NK-92 (cell line): ENCODE data around the gene GUK1.
A peak's percentile ranks its signal among the peaks of the same experiment; 100 is the strongest.

Source experiments
- DNase-seq: peaks from one replicate; lab custom pipeline; 2025; ENCODE audit not compliant: unreplicated experiment; lab: John Stamatoyannopoulos, UW

GUK1 gene, protein sequence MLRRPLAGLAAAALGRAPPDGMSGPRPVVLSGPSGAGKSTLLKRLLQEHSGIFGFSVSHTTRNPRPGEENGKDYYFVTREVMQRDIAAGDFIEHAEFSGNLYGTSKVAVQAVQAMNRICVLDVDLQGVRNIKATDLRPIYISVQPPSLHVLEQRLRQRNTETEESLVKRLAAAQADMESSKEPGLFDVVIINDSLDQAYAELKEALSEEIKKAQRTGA

DNA sequence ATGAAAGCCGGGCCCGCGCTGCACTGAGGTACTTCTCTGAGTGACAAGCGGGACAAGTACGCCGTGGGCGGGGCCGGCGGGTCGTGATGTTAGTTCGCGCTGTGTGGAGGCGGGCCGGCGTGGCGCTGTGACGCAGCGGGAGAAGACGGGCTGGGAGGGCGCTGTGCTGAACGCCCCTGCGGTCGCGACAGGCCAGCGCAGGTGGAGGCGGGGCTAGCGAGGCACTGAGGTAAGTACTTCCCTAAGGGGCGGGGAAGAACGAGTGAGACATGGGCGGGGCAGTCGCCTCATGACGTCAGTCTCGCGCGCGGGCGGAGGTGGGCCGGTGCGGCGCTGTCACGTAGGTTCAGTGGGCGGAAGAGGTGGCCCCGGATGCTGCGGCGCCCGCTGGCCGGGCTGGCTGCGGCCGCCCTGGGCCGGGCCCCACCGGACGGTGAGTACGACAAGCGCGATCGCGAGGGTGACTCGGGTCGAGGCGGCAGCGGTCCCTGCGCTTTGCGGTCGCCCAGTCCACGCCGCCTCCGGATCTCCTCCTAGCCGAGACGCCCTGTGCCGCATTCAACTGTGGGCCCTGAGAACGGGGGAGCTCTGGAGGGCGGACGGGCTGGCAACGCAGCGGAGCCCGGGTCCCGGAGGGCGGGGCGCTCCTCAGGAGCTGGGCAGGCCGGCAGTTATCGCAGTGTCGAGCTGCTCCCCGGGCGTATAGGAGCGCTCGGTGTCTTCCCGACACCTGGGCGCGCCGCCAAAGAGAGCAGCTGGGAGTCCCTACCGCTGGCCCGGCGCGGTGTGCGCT, at the start of gene GUK1:
GUK1 (plus strand) TSS at position 349 of the 793 bp plus-strand sequence; CDS start at position 373, 24 bp downstream.
- peak; percentile 96 for DNase-seq

DNA sequence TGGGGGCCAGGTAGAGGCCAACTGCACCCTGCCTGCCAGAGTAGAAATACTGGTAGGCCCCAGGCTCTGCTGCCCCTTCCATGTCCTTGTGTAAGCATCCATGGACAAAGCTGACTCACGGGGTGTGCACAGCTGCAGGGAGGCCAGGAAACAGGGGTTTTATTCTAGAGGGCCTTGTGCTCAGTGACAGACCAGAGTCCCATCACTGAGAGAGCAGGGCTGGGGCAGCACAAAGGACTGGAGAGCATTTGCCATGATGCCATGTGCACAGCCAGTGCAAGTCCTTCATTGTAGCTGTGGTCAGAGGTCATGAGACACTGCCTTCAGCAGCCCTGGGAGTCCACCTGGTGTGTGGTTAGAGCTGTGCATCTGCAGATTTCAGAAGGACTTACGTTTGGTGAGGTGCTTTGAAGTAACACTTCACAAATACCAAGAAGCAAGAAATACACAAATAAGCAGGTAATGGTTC, 49.4 kb upstream of the GUK1 start:
- DNase-seq = no peak

- DNase-seq = no peak
Observed at GRCh38 chr1:228091084-228091483, 49.0 kb upstream of the GUK1 start.

DNA sequence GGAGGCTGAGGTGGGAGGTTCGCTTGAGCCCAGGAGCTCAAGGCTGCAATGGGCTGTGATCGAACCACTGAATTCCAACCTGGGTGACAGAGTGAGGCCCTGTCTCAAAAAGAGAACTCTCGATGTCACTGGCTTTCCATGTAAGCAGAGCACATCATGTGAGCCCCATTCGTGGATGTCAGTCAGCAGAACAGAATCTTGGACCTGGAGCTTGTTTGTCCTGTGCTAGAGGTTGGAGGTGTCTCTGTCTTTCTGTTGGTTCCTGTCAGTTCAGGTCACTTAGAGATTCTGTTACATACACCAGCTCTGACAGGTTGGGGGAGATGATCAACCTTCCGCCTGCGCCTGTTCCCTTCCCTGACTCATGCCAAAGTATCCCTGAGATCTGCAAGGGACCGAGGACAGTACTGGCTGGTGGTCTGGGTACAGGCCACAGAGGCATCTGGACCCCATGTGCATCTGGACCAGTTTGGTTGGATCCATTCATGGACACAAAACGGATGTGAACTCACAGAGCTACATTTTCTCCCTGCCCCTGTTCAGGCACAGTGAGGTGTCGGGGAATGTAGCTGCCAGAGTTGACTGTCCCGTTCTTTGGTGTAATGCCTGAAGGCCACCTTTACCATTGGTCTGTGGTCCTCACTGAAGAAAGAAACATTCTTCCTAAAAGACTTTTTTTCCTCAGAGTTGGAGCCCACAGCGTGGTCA, 47.6 kb upstream of the GUK1 start:
- no peak for DNase-seq

- no peak for DNase-seq
Observed at GRCh38 chr1:228093050-228093906, 46.8 kb upstream of the GUK1 start.

DNA sequence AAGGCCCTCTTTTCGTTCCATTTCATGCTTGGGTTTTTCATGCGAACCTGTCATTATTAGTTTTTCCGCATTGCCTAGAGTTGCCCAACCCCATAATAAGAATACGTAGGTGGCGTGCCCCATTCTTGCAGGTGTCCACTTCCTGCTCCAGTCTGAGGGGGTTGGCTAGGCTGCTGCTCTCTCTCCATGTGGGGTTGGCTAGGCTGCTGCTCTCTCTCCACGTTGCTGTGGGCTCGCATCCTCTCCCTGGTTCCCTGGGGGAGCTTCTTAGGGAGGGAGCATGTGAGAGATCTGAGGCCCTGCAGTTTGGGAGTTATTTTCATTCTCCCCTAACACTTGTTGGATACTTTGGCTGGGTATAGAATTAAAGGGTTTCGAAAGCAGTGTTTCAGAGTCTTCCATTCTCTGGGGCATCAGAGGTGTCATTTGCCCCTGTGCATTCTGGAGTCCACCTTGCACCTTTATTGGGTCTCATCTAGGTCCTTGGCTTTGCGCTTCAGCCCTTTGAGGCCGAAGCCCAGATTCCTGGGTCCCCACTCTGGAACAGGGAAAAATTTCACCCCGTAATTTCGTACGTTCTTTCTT, 45.6 kb upstream of the GUK1 start:
- DNase-seq = no peak

GRCh38 chr1:228095161-228095560, 44.9 kb upstream of the GUK1 start:
- no peak for DNase-seq

DNA sequence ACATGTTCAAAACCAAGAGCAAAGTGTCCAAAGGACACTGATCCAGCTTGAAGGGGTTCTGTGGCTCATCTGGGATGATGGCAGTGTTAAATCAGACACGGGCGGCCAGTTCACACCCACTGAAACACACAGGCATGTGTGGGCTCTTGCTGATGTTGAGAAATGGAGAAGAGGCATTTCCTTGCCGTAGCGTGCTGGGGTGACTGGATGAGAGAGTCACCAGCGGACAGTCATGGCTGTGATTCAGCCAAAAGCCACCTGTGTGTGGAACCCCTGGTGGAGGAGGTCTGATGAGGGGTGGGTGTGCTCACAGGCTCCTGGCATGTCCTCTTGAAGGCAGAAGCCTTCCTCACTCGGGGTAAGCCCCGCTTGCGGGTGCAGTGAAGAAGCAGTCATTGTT, 44.1 kb upstream of the GUK1 start:
- DNase-seq = no peak

DNA sequence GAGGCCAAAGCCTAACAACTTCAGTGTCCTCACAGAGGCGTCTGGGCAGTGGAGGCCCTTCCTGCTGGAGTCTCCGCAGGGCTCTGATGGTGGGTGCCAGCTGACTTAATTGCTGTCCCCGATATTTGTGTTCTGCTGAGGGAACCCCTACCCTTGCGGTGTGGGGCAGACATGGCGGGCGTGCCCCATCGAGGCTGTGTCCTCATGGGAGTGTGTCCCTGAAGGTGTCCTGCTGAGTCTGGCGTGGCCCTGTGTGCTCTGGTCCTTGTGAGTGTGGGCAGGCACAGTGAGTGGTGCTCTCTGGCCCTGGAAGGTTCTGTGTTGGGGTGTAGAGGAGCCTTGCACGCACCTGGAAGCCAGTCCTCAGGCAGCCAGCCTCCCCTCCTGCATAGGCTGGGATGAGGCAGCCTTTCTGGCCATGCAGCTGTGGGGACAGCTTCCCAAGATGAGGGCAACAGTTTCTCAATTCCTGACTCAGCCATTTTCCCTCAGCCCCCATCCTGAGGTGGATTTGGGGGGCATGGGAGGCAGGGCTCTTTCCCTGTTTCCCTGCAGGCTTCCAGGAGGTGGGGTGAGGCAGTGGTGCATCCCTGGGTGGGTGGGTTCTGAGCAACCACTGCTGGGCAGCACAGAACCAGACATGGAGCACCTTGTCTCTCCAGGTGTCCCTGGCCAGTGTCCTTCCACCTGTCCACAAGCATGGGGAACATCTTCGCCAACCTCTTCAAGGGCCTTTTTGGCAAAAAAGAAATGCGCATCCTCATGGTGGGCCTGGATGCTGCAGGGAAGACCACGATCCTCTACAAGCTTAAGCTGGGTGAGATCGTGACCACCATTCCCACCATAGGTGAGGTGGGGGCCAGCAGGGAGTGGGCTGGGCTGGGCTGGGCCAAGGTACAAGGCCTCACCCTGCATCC, 43.4 kb upstream of the GUK1 start:
- no peak for DNase-seq

DNA sequence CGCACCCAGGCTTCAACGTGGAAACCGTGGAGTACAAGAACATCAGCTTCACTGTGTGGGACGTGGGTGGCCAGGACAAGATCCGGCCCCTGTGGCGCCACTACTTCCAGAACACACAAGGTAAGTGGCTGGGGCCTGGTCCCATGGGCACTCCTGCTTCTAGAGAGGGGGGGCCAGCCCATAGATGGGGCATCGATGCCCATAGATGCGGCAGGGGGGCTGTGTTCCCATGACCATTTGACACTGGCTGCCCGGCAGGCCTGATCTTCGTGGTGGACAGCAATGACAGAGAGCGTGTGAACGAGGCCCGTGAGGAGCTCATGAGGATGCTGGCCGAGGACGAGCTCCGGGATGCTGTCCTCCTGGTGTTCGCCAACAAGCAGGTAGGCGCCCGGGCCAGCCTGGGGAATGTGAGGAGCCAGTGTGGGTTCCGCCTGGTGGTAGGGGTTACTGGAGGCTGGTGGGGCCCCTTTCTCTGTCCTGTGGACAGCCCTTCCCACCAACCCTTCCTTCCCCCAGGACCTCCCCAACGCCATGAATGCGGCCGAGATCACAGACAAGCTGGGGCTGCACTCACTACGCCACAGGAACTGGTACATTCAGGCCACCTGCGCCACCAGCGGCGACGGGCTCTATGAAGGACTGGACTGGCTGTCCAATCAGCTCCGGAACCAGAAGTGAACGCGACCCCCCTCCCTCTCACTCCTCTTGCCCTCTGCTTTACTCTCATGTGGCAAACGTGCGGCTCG, 42.6 kb upstream of the GUK1 start:
- DNase-seq = no peak

DNA sequence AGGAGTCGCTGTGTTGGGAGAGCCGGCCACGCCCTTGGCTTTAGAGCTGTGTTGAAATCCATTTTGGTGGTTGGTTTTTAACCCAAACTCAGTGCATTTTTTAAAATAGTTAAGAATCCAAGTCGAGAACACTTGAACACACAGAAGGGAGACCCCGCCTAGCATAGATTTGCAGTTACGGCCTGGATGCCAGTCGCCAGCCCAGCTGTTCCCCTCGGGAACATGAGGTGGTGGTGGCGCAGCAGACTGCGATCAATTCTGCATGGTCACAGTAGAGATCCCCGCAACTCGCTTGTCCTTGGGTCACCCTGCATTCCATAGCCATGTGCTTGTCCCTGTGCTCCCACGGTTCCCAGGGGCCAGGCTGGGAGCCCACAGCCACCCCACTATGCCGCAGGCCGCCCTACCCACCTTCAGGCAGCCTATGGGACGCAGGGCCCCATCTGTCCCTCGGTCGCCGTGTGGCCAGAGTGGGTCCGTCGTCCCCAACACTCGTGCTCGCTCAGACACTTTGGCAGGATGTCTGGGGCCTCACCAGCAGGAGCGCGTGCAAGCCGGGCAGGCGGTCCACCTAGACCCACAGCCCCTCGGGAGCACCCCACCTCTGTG, 41.7 kb upstream of the GUK1 start:
- DNase-seq = no peak

GRCh38 chr1:228099331-228099732, 40.7 kb upstream of the GUK1 start:
- DNase-seq = no peak

DNA sequence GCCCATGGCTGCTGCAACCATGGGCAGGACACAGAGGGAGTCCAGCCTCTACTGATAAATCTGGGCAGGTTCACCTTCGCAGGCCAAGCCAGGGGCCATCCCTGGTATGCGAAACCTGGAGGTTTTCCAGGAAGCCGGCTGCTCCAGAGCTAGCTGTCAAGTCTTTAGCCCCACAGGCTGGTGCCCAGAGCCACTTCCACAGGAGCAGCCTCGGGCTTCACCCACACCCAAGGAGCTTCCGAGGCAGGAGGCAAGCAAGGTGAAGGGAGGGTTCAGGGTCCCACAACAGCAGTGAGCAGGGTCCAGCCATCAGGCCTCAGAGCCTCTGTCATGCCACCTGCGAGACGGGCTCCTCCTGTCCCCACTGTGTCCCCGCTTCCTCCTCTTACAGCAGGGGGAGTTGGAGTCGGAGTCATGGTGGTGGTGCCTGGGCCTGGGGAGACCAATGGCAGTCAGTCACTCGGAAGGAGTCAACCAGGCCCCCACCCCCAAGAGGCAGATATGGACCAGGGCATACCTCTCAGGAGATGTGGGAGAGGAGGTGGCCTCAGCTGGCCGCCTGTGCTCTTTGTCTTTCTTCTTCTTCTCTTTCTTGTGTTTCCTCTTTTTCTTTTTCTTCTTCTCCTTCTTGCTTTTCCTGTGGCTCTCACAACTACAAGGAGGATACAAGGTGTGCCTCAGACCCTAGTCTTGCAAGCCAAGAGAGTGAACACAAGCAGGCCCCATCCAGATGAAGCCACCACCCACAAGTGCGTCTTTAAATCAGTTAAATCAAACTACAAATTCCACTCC, 39.1 kb upstream of the GUK1 start:
- no peak for DNase-seq

DNA sequence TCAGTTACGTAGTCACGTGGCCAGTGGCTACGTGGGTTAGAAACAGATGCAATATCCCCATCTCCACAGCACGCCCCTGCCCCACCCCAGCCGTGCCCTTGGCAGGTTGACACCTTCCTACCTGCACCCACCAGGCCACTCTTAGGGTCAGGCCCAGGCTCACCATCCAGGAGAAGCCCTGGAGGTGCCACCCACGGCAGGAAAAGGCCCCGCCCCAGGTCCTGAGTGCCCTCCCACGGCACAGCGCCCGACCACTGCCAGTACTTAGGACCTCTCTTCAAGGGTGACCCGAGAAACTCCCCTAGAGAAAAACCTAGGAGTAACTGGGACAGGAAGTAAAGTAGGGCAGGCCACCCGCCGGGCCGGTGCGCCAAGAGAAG, 38.5 kb upstream of the GUK1 start:
- DNase-seq = no peak

DNA sequence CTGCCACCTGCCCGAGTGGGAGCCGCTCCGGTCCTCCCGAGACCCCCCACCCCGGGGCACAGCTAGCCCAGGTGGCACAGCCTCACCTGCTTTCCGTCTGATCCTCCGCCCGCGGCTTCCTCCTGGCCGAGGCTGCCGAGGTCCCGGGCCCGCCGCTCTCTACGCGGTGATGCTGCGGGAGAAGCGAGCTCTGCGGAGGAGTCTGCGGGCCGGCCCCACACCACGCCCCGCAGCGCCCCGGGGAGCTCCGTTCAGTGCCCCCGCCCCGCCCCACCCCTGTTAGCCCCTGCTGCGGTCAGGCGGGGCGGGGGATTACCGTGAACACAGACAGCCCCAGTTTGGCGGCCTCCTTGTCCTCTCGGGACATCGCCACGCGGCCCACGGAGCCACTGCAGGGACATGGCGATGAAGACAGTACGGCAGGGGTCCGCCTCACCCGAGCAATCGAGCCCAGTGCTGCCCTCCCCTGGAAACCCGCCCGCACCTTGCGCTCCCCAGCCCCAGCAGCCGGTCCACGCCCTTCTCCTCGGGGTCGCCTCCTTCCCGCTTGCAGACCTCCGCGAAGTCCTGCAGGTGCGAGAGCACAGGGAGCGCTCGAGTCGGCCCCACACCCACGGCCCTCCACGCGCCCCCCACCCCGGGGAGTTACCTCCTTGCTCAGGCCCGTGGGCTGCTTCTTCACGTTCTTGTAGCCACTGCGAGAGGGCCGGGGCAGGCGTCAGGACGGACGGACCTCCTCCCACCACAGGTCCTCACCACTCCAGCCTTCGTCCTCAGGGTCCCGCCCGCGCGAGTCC, 37.9 kb upstream of the GUK1 start:
- no peak for DNase-seq

DNA sequence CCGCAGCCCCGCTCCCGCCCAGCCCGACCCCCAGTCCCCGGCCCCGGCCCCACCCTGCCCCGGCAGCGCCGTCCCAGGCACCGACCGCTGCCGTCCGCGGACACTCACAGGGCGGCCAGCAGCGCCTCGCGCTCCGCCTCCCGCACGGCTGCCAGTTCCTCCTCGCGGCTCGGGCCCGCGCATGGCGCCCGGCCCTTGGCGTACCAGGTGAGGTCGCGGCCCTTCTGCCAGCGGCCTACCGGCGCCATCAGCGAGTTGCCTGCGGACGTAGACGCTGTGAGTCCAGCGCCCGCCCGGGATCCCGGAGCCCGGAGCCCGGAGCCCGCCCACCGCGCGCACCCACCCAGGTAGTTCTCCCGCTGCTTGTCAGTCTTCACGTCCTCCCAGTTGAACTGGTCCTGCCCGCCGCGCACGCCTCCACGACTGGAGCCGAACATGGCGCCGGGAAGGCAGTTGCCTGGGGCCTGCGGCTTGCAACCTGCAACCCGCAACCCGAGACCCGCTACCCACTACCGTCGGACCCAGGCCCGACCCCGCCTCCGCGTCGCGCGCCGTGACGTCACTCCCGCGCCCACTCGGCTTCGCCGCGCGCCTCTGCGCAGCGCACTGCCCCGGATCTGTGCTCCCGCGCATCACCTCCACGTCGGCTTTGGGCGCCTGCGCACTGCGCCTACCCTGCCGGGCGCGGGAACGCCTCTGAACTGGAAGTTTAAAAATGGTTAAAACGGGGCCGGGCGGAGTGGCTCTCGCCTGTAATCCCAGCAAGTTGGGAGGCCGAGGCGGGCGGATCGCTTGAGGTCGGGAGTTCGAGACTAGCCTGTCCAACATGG, 37.1 kb upstream of the GUK1 start, which contains the start of gene C1orf35:
C1orf35 (minus strand) TSS at position 535 of the 830 bp plus-strand sequence; CDS start at position 437, 98 bp downstream.
- peak; percentile 49 for DNase-seq
